Lower leg skin (tissue), 4 donors: ENCODE results near the gene GJB2. TPM values are rescaled to one million over a fixed set of nuclear protein-coding genes. Genes with fewer than 3 reads are reported as not detected.

Source experiments
- DNase-seq, 2 donors: peaks; one replicate each; pipeline ENCODE4 v3.0.0-alpha.2; 2019; ENCODE audit warnings: low spot score in 2 of 2
- H3K4me3 ChIP-seq: fragments of 200-600 bp; sonication (generic); 2 replicates; pipeline ENCODE4 v1.5.1; 2017; ENCODE audit warnings: mild to moderate bottlenecking, low read depth; ENCODE audit not compliant: poor library complexity, severe bottlenecking
- CTCF ChIP-seq, 3 donors: fragments of 450-650 bp; IDR thresholded peaks; one replicate each; pipeline ENCODE4 v1.5.1; 2016; ENCODE audit warnings: antibody characterized with exemption in 3 of 3, mild to moderate bottlenecking in 3 of 3, moderate library complexity in 2 of 3
- POLR2A ChIP-seq, 2 donors: fragments of 450-650 bp; IDR thresholded peaks; one replicate each; pipeline ENCODE4 v1.6.1; 2016 to 2017; ENCODE audit warnings: antibody characterized with exemption in 2 of 2, mild to moderate bottlenecking in 1 of 2, moderate library complexity in 1 of 2
- WGBS, 2 donors: methylation state at CpG; one replicate each; pipeline ENCODE4 v1.1.5; 2018; 5-methylcytosine and 5-hydroxymethylcytosine counted together
- intact Hi-C: fragments of 100-400 bp; cut with DNase I; formaldehyde crosslinking; loops from one replicate; pipeline ENCODE4 v1.15.0; 2023; ENCODE audit warnings: low total_unique reads
- total RNA-seq, 4 donors: library from RNA; depleted of rRNA; stranded (reverse); fragments of >200 nt; gene quantifications; one replicate each; pipeline ENCODE4 v1.1.0, GENCODE V29; 2016

The GJB2 gene
- total RNA-seq, 4 donors from 2014 or later, result 46.7 to 160 (median 63.0) TPM

GRCh38 chr13:20185366-20186056, 7.2 kb downstream of the GJB2 start:
- no peak for DNase-seq
- H3K4me3 ChIP-seq, result no peak overlapping the region
- TF ChIP-seq POLR2A (IDR thresholded peaks at IDR 0.05) (no peak), CTCF (IDR thresholded peaks at IDR 0.05) (no peak)
- intact Hi-C loops, result no loop called here
- WGBS, 2 donors, result 68 to 72% methylated on average over 10 to 12 of the region's 12 CpGs

GRCh38 chr13:20182231-20182846, 10.4 kb downstream of the GJB2 start:
- peak in 1 of 2 donors; percentile 78 for DNase-seq
- no peak overlapping the region for H3K4me3 ChIP-seq
- no peak for TF ChIP-seq POLR2A (IDR thresholded peaks at IDR 0.05)
- no peak for TF ChIP-seq CTCF (IDR thresholded peaks at IDR 0.05)
- intact Hi-C loops, result no loop called here
- 21 to 24% methylated on average over 5 of the region's 5 CpGs for WGBS, 2 donors

- WGBS, 2 donors, result 58 to 68% methylated on average over 3 of the region's 3 CpGs
- DNase-seq, result no peak
- intact Hi-C loops, result no loop called here
- no peak for TF ChIP-seq CTCF (IDR thresholded peaks at IDR 0.05)
- TF ChIP-seq POLR2A (IDR thresholded peaks at IDR 0.05), result no peak
- no peak overlapping the region for H3K4me3 ChIP-seq
These were observed 11.6 kb downstream of the GJB2 start for GRCh38 chr13:20181188-20181587.

DNA sequence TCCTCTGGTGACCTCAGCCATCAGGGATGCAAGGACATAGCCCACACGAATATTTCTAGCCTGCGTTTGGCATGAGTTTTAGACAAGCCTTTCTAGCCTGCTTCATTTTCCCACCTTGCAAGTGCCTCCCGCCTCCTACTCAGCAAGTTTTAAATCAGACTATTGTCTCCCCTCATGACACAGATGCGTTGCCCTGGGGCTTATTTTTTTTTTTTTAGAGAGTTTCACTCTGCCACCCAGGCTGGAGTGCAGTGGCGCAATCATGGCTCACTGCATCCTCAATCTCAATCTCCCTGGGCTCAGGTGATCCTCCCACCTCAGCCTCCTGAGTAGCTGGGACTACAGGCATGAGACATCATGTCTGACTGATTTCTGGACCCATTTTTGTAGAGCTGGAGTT, 14.6 kb downstream of the GJB2 start:
- TF ChIP-seq POLR2A (IDR thresholded peaks at IDR 0.05) (no peak), CTCF (IDR thresholded peaks at IDR 0.05) (no peak)
- WGBS, 2 donors, result 67 to 74% methylated on average over 5 of the region's 5 CpGs
- H3K4me3 ChIP-seq, result no peak overlapping the region
- no peak for DNase-seq
- intact Hi-C loops, result no loop called here

GRCh38 chr13:20177049-20177831, 15.5 kb downstream of the GJB2 start:
- no peak for TF ChIP-seq POLR2A (IDR thresholded peaks at IDR 0.05)
- no peak for TF ChIP-seq CTCF (IDR thresholded peaks at IDR 0.05)
- 36 to 43% methylated on average over 47 to 49 of the region's 67 CpGs for WGBS, 2 donors
- no peak for DNase-seq
- intact Hi-C loops, result no loop called here
- H3K4me3 ChIP-seq, result no peak overlapping the region
